ENCODE data around the gene JAK1. TPM values are rescaled to one million over a fixed set of nuclear protein-coding genes. Genes with fewer than 3 reads are reported as not detected.

Gene JAK1
- total RNA-seq, 1 experiment from 2014 or later, result 339 TPM

GRCh38 chr1:64864018-64864940 lies 102.1 kb downstream of the JAK1 start:
- no TSS peak for BruUV-seq (replicated peaks)
- H3K9me3 ChIP-seq (ENCODE audit: low read depth, low read length, poor library complexity, severe bottlenecking), result no peaks in the 10 kb centered on the region
- H3K36me3 ChIP-seq (ENCODE audit: insufficient read depth, low read length, poor library complexity, severe bottlenecking), result peaks cover 92% of the 10 kb centered on the region
- ChIA-PET POLR2A (ENCODE audit: low non-redundant PET) (interaction anchor here (0.6 kb wide), 1 partner anchor 287 kb away, joined by 4 read pairs; no protein-coding TSS in a partner anchor), CTCF (no interaction called here)
- DNase-seq (ENCODE audit: low spot score), result peak; percentile 61
- TF ChIP-seq CTCF (conservative IDR thresholded peaks at IDR 0.05; ENCODE audit: low read depth, low read length), result no peak
- no peak for TF ChIP-seq EZH2 (IDR thresholded peaks at IDR 0.05; ENCODE audit: borderline replicate concordance, low read depth, low read length, poor library complexity, severe bottlenecking)
- H3K4me1 ChIP-seq (ENCODE audit: insufficient read depth, low read length, poor library complexity, severe bottlenecking), result peaks cover 11% of the 10 kb centered on the region
- intact Hi-C loops (cut with micrococcal nuclease; ENCODE audit: unreplicated experiment), result no loop called here
- no peak overlapping the region for H3K4me3 ChIP-seq (ENCODE audit: low read depth, low read length, poor library complexity, severe bottlenecking)
- peak overlapping the region; percentile 70 for H3K27ac ChIP-seq (ENCODE audit: low read depth, low read length, poor library complexity, severe bottlenecking)
- H3K27me3 ChIP-seq (replicated peaks; ENCODE audit: insufficient read depth, low read depth, low read length, poor library complexity), result no peaks in the 10 kb centered on the region

- no TSS peak for BruUV-seq (replicated peaks)
- ChIA-PET POLR2A (ENCODE audit: low non-redundant PET) (no interaction called here), CTCF (no interaction called here)
- H3K27me3 ChIP-seq (replicated peaks; ENCODE audit: insufficient read depth, low read depth, low read length, poor library complexity), result no peaks in the 10 kb centered on the region
- no peak overlapping the region for H3K4me3 ChIP-seq (ENCODE audit: low read depth, low read length, poor library complexity, severe bottlenecking)
- H3K4me1 ChIP-seq (ENCODE audit: insufficient read depth, low read length, poor library complexity, severe bottlenecking), result peaks cover 20% of the 10 kb centered on the region
- TF ChIP-seq CTCF (conservative IDR thresholded peaks at IDR 0.05; ENCODE audit: low read depth, low read length) (no peak), EZH2 (IDR thresholded peaks at IDR 0.05; ENCODE audit: borderline replicate concordance, low read depth, low read length, poor library complexity, severe bottlenecking) (no peak)
- H3K27ac ChIP-seq (ENCODE audit: low read depth, low read length, poor library complexity, severe bottlenecking), result no peak overlapping the region
- DNase-seq (ENCODE audit: low spot score), result peak; percentile 17
- intact Hi-C loops (cut with micrococcal nuclease; ENCODE audit: unreplicated experiment), result no loop called here
- H3K36me3 ChIP-seq (ENCODE audit: insufficient read depth, low read length, poor library complexity, severe bottlenecking), result peaks cover 93% of the 10 kb centered on the region
- no peaks in the 10 kb centered on the region for H3K9me3 ChIP-seq (ENCODE audit: low read depth, low read length, poor library complexity, severe bottlenecking)
These were observed 104.7 kb downstream of the JAK1 start for GRCh38 chr1:64861611-64862010.

GRCh38 chr1:64857347-64857746 lies 109.0 kb downstream of the JAK1 start:
- no peaks in the 10 kb centered on the region for H3K27me3 ChIP-seq (replicated peaks; ENCODE audit: insufficient read depth, low read depth, low read length, poor library complexity)
- DNase-seq (ENCODE audit: low spot score), result no peak
- H3K4me1 ChIP-seq (ENCODE audit: insufficient read depth, low read length, poor library complexity, severe bottlenecking), result peaks cover 15% of the 10 kb centered on the region
- BruUV-seq (replicated peaks), result no TSS peak
- CTCF ChIA-PET, result no interaction called here
- no peak overlapping the region for H3K4me3 ChIP-seq (ENCODE audit: low read depth, low read length, poor library complexity, severe bottlenecking)
- TF ChIP-seq EZH2 (IDR thresholded peaks at IDR 0.05; ENCODE audit: borderline replicate concordance, low read depth, low read length, poor library complexity, severe bottlenecking), result no peak
- no peak for TF ChIP-seq CTCF (conservative IDR thresholded peaks at IDR 0.05; ENCODE audit: low read depth, low read length)
- POLR2A ChIA-PET (ENCODE audit: low non-redundant PET), result no interaction called here
- H3K27ac ChIP-seq (ENCODE audit: low read depth, low read length, poor library complexity, severe bottlenecking), result peak overlapping the region; percentile 65
- no peaks in the 10 kb centered on the region for H3K9me3 ChIP-seq (ENCODE audit: low read depth, low read length, poor library complexity, severe bottlenecking)
- intact Hi-C loops (cut with micrococcal nuclease; ENCODE audit: unreplicated experiment), result no loop called here
- peaks cover 96% of the 10 kb centered on the region for H3K36me3 ChIP-seq (ENCODE audit: insufficient read depth, low read length, poor library complexity, severe bottlenecking)
